ENCODE results near the gene HVCN1. TPM values are rescaled to one million over a fixed set of nuclear protein-coding genes. Genes with fewer than 3 reads are reported as not detected.
"Not testable (repeated sequence)": the region's sequence is repeated elsewhere in the genome, so short reads cannot be mapped to it uniquely, and the experiment has no call there.

HVCN1 gene
- total and polyA plus RNA-seq, 8 donors: 10.7 to 19.3 (median 17.0) TPM

DNA sequence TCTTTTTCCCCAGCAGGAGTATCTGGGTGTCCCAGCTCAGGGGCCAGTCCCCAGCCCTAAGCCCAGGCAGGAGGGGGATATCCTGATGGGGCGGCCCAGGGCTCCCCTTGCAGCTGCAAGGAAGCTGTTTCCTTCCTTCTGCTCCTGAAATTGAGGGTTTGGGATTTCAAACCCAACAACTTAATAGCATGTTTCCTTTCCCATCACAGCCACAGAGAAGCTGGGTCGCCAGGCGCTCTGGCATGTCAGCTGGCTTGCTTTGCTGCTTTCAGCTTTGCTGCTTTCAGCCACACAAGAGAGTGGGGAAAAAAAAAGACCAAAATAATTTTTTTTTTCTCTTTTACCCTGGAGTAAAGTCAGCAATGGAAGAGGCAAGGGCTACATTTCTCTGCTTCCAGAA is 30.0 kb downstream of the HVCN1 start:
- no peaks in the 10 kb centered on the region for H3K27me3 ChIP-seq
- DNase-seq (peak in 1 of 4 donors; percentile 12), ATAC-seq (no peak)
- intact Hi-C loops (cut with DNase I): no loop called here
- H3K4me1 ChIP-seq: no peaks in the 10 kb centered on the region
- no peak overlapping the region for H3K27ac ChIP-seq
- TF ChIP-seq, protein P1, sequence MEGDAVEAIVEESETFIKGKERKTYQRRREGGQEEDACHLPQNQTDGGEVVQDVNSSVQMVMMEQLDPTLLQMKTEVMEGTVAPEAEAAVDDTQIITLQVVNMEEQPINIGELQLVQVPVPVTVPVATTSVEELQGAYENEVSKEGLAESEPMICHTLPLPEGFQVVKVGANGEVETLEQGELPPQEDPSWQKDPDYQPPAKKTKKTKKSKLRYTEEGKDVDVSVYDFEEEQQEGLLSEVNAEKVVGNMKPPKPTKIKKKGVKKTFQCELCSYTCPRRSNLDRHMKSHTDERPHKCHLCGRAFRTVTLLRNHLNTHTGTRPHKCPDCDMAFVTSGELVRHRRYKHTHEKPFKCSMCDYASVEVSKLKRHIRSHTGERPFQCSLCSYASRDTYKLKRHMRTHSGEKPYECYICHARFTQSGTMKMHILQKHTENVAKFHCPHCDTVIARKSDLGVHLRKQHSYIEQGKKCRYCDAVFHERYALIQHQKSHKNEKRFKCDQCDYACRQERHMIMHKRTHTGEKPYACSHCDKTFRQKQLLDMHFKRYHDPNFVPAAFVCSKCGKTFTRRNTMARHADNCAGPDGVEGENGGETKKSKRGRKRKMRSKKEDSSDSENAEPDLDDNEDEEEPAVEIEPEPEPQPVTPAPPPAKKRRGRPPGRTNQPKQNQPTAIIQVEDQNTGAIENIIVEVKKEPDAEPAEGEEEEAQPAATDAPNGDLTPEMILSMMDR (IDR thresholded peaks at IDR 0.05): no peak
- peaks cover 0 to 24% of the 10 kb centered on the region in 2 donors for H3K36me3 ChIP-seq
- no peak overlapping the region for H3K4me3 ChIP-seq
- H3K9me3 ChIP-seq: peaks cover 0 to under 1% of the 10 kb centered on the region in 2 donors

DNA sequence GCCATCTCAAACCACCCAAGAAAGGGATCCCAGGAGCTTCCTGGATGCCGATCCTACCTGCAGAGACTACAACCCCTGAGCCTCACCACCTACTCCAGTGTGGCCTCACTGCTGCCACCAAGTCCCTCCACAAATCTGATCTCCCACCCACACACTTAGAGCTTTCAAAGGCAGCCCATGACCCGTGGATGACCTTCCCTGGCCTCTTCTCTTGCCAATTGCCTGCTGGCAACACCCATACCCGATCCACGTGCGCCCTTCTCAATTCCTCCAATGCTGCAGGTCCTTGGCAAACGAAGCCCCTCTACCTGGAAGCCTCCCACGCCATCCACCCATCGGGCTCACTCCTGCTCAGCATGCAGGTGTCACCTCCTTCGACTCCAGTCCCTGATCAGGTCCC is 30.7 kb downstream of the HVCN1 start:
- no peak overlapping the region for H3K4me3 ChIP-seq
- no peaks in the 10 kb centered on the region for H3K27me3 ChIP-seq
- intact Hi-C loops (cut with DNase I): no loop called here
- ATAC-seq (no peak), DNase-seq (no peak)
- H3K27ac ChIP-seq: no peak overlapping the region
- TF ChIP-seq, protein P1 (IDR thresholded peaks at IDR 0.05): no peak
- peaks cover 0 to 24% of the 10 kb centered on the region in 2 donors for H3K36me3 ChIP-seq
- no peaks in the 10 kb centered on the region for H3K9me3 ChIP-seq
- H3K4me1 ChIP-seq: no peaks in the 10 kb centered on the region

DNA sequence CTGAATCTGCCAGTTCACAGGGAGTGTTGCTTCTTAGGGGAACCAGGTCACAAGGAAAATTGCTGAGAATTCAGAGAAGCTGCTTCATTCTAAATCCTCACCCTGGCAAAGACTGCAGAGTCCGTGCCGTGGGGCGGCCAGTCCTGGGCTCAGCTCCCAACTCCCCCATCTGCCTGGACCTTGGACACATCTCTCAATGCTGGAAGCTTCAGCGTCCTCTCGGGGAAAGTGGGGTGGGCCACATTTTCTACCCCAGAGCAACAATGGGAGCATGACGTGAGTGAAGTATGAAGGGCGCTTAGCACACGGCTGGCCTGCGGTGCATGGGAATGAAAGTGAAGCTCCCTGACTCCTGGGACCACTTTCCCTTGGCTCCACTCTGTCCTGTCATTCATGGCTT is 31.2 kb downstream of the HVCN1 start:
- Histone ChIP-seq H3K4me3 (no peak overlapping the region), H3K27me3 (no peaks in the 10 kb centered on the region), H3K36me3 (peaks cover 0 to 27% of the 10 kb centered on the region in 2 donors), H3K27ac (no peak overlapping the region), H3K9me3 (no peaks in the 10 kb centered on the region), H3K4me1 (no peaks in the 10 kb centered on the region)
- TF ChIP-seq, protein P1 (IDR thresholded peaks at IDR 0.05): no peak
- intact Hi-C loops (cut with DNase I): no loop called here
- no peak for ATAC-seq
- no peak for DNase-seq

DNA sequence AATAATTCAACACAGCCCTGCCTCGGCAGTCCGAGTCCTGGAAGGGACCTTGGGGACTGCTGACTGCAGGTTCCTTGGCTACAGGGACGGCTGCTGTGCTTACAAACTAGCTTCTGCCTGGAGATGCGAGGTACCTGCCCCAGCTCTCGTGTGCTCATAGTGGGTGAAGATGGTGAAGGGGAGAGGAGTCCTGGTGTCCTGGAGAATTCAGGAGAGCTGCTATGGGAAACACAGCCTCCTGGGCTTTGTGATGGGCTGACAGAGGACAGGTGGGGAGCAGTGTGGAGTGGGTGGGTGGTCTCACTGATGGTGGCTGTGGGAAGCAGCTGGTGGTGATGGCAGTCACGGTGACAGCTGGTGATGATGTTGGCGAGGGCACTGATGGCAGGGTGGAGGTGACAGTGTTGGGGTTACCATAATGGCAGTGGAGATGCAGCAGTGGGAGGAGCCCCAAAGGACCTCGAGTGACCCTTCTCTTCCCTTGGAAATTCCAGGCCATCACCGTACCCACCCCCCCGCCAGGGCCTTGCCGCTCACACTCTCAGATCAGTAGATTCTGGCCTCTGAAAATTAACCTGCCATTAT is 32.8 kb downstream of the HVCN1 start:
- H3K4me3 ChIP-seq: no peak overlapping the region
- H3K27ac ChIP-seq: no peak overlapping the region
- ATAC-seq (no peak), DNase-seq (peak in 1 of 4 donors; percentile 10)
- no peaks in the 10 kb centered on the region for H3K27me3 ChIP-seq
- no peaks in the 10 kb centered on the region for H3K4me1 ChIP-seq
- intact Hi-C loops (cut with DNase I): no loop called here
- peaks cover 0 to 42% of the 10 kb centered on the region in 2 donors for H3K36me3 ChIP-seq
- TF ChIP-seq, protein P1 (IDR thresholded peaks at IDR 0.05): no peak
- H3K9me3 ChIP-seq: no peaks in the 10 kb centered on the region

DNA sequence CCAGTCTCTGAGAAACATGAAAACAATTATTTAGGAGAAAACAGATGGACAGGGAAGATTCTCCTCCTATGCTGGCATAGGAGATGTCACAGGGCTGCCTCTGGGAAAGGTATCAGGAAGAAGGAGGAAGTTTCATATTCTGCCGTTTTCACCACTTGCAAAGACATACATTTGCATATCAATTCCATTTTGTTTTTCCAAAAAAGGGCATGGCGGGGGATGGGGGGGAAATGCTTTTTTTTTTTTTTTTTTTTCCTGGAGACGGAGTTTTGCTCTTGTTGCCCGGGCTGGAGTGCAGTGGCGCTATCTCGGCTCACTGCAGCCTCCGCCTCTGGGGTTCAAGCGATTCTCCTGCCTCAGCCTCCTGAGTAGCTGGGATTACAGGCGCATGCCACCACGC is 34.7 kb downstream of the HVCN1 start:
- peaks cover 0 to 62% of the 10 kb centered on the region in 2 donors for H3K36me3 ChIP-seq
- H3K9me3 ChIP-seq; H3K4me3 ChIP-seq; DNase-seq; H3K27ac ChIP-seq; ATAC-seq; H3K4me1 ChIP-seq; H3K27me3 ChIP-seq; intact Hi-C loops (cut with DNase I): not testable (repeated sequence)

DNA sequence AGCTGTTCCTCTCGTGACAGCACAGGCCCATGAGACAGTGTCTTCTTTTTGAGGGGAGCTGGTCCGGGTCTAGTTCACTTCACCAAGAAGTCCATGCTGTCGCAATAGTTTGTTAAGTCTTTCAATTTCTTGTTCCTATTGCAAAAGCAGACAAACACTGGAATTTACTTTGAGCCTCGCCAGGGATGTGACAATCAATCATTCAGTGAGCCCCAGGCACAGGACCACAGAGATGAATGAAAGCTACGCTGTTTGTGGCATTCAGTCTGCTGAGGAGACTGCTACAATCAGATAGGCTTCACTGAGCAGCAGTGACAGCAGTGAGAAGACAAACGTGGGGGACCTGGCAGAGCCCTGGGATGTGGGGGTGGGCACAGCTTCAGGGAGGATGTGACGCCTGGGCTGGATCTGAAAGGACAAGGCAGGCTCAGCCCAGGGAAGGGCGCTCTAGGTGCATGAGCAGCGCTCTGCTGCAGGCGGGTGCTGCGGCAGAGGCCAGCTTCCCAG is 39.5 kb downstream of the HVCN1 start:
- DNase-seq (no peak), ATAC-seq (no peak)
- Histone ChIP-seq H3K9me3 (no peaks in the 10 kb centered on the region), H3K27ac (no peak overlapping the region), H3K4me1 (peaks cover 0 to 4% of the 10 kb centered on the region in 2 donors), H3K27me3 (no peaks in the 10 kb centered on the region), H3K36me3 (peaks cover 0 to 64% of the 10 kb centered on the region in 2 donors), H3K4me3 (no peak overlapping the region)
- TF ChIP-seq, protein P1 (IDR thresholded peaks at IDR 0.05): no peak
- intact Hi-C loops (cut with DNase I): no loop called here

All from left lung (tissue), 10 donors.